MM.1S (cell line): ENCODE data around the gene PCCA.

Source experiments
- CTCF ChIP-seq: fragments of 300-600 bp; sonication (generic); IDR thresholded peaks from 2 replicates; pipeline ENCODE4 v1.5.1; 2016; ENCODE audit warnings: antibody characterized with exemption, low read length, mixed read lengths
- EZH2 ChIP-seq: fragments of 300-600 bp; sonication (generic); optimal IDR thresholded peaks from 2 replicates; pipeline ENCODE3; 2017; ENCODE audit warnings: low read depth, mild to moderate bottlenecking, antibody characterized with exemption, low read length, mixed read lengths

GRCh38 chr13:100394005-100394695 is 305.3 kb downstream of the PCCA start:
- TF ChIP-seq CTCF = no peak
- TF ChIP-seq EZH2 = no peak
